Transverse colon (tissue), 4 donors: ENCODE results near the gene LYSMD1.

Experiments
- EP300 ChIP-seq: sonication (generic); formaldehyde crosslinking; IDR thresholded peaks from one replicate; pipeline ENCODE4 v1.6.1; 2017; ENCODE audit warnings: antibody characterized with exemption, low read depth
- POLR2A ChIP-seq: fragments of 450-650 bp; IDR thresholded peaks from one replicate; pipeline ENCODE4 v1.6.1; 2016; ENCODE audit warnings: antibody characterized with exemption, mild to moderate bottlenecking, moderate library complexity
- POLR2AphosphoS5 ChIP-seq, 3 donors: sonication (generic); formaldehyde crosslinking; IDR thresholded peaks; one replicate each; pipeline ENCODE4 v1.6.1; 2016; ENCODE audit warnings: antibody characterized with exemption in 3 of 3
- TF ChIP-seq, protein P1 (sequence below), 5 experiments: fragments of 200-600 bp in 3 of 5; fragments of 450-650 bp in 2 of 5; sonication (generic) in 3 of 5; IDR thresholded peaks; 1 replicate in 2 of 5; 2 replicates in 3 of 5; pipeline ENCODE4 v1.5.1; 2016 to 2017; ENCODE audit warnings: antibody characterized with exemption in 5 of 5, inconsistent platforms in 3 of 5, mild to moderate bottlenecking in 2 of 5, moderate library complexity in 1 of 5

DNA sequence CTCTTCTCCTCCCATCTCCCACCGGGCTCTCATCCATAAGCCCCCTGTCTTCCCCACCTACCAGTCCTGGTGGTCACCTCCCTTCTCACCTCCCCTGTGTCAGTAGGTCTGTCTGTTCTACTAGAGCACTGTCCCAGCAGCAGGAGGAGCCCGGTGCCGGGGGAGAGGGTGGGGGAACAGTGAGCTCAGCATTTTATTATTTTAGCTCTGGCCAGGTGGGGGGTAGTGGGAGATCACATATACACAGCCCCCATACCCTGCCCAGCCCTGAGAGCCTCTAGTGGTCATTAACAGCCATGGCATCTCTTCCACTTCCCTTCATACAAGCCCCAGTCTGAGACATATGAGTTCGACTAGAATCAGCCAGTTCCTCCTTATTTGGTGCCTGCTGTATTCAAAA is 10.2 kb upstream of the LYSMD1 start, which contains the start of gene TMOD4:
- no peak for TF ChIP-seq POLR2A
- TF ChIP-seq, protein P1, sequence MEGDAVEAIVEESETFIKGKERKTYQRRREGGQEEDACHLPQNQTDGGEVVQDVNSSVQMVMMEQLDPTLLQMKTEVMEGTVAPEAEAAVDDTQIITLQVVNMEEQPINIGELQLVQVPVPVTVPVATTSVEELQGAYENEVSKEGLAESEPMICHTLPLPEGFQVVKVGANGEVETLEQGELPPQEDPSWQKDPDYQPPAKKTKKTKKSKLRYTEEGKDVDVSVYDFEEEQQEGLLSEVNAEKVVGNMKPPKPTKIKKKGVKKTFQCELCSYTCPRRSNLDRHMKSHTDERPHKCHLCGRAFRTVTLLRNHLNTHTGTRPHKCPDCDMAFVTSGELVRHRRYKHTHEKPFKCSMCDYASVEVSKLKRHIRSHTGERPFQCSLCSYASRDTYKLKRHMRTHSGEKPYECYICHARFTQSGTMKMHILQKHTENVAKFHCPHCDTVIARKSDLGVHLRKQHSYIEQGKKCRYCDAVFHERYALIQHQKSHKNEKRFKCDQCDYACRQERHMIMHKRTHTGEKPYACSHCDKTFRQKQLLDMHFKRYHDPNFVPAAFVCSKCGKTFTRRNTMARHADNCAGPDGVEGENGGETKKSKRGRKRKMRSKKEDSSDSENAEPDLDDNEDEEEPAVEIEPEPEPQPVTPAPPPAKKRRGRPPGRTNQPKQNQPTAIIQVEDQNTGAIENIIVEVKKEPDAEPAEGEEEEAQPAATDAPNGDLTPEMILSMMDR (IDR thresholded peaks at IDR 0.05) = peak in 4 of 5 experiments; percentile 18 to 38 (median 35)
- no peak for TF ChIP-seq POLR2AphosphoS5 (IDR thresholded peaks at IDR 0.05)
- TF ChIP-seq EP300 = no peak
